Measurements from ENCODE around the gene CACNG6.
A peak's percentile ranks its signal among the peaks of the same experiment; 100 is the strongest.
"Not testable (repeated sequence)": the region's sequence is repeated elsewhere in the genome, so short reads cannot be mapped to it uniquely, and the experiment has no call there.

CACNG6 gene

GRCh38 chr19:54002495-54003315, 11.3 kb downstream of the CACNG6 start:
- DNase-seq (ENCODE audit: low spot score) = no peak

- DNase-seq (ENCODE audit: low spot score) = no peak
These were observed 18.0 kb downstream of the CACNG6 start for GRCh38 chr19:54009440-54009839.

- DNase-seq (ENCODE audit: low spot score) = no peak
These were observed 19.0 kb downstream of the CACNG6 start for GRCh38 chr19:54010474-54010873.

GRCh38 chr19:54011507-54012211, 20.2 kb downstream of the CACNG6 start:
- no peak for DNase-seq (ENCODE audit: low spot score)

GRCh38 chr19:54013866-54014265, 22.4 kb downstream of the CACNG6 start:
- peak; percentile 17 for DNase-seq (ENCODE audit: low spot score)

- DNase-seq (ENCODE audit: low spot score) = no peak
These were observed 23.6 kb downstream of the CACNG6 start for GRCh38 chr19:54014920-54015560.

GRCh38 chr19:54017261-54017660, 25.8 kb downstream of the CACNG6 start:
- no peak for DNase-seq (ENCODE audit: low spot score)

GRCh38 chr19:54021363-54021762, 29.9 kb downstream of the CACNG6 start:
- no peak for DNase-seq (ENCODE audit: low spot score)

- no peak for DNase-seq (ENCODE audit: low spot score)
These were observed 30.5 kb downstream of the CACNG6 start for GRCh38 chr19:54021932-54022331.

GRCh38 chr19:54023191-54023590, 31.8 kb downstream of the CACNG6 start:
- no peak for DNase-seq (ENCODE audit: low spot score)

GRCh38 chr19:54024660-54025059, 33.2 kb downstream of the CACNG6 start:
- no peak for DNase-seq (ENCODE audit: low spot score)

- no peak for DNase-seq (ENCODE audit: low spot score)
These were observed 35.2 kb downstream of the CACNG6 start for GRCh38 chr19:54026656-54027055.

GRCh38 chr19:54029301-54029700, 37.9 kb downstream of the CACNG6 start:
- no peak for DNase-seq (ENCODE audit: low spot score)

GRCh38 chr19:54029930-54030490, 38.6 kb downstream of the CACNG6 start:
- DNase-seq (ENCODE audit: low spot score) = peak; percentile 74

GRCh38 chr19:54030895-54031586, 39.6 kb downstream of the CACNG6 start:
- DNase-seq (ENCODE audit: low spot score) = peak; percentile 53

GRCh38 chr19:54035215-54036178, 44.1 kb downstream of the CACNG6 start:
- no peak for DNase-seq (ENCODE audit: low spot score)

- DNase-seq (ENCODE audit: low spot score) = not testable (repeated sequence)
These were observed 45.1 kb downstream of the CACNG6 start for GRCh38 chr19:54036542-54036941.

- no peak for DNase-seq (ENCODE audit: low spot score)
These were observed 48.6 kb downstream of the CACNG6 start for GRCh38 chr19:54040003-54040402.

GRCh38 chr19:54041969-54042606, 50.7 kb downstream of the CACNG6 start:
- no peak for DNase-seq (ENCODE audit: low spot score)

- no peak for DNase-seq (ENCODE audit: low spot score)
These were observed 51.6 kb downstream of the CACNG6 start for GRCh38 chr19:54042989-54043388.
